C4-2B (cell line): ENCODE measurements around the gene VPS35L.
"Not testable (repeated sequence)": the region's sequence is repeated elsewhere in the genome, so short reads cannot be mapped to it uniquely, and the experiment has no call there.

ENCODE experiments used
- H3K27ac ChIP-seq: fragments of 450-650 bp; 2 replicates; pipeline ENCODE4 v1.5.1; 2017
- ZFX ChIP-seq: fragments of 450-650 bp; IDR thresholded peaks from 2 replicates; pipeline ENCODE4 v1.6.1; 2017
- TF ChIP-seq, protein P1 (sequence below): fragments of 450-650 bp; conservative IDR thresholded peaks from 2 replicates; pipeline ENCODE4 v1.5.1; 2017; ENCODE audit warnings: mild to moderate bottlenecking

VPS35L gene

DNA sequence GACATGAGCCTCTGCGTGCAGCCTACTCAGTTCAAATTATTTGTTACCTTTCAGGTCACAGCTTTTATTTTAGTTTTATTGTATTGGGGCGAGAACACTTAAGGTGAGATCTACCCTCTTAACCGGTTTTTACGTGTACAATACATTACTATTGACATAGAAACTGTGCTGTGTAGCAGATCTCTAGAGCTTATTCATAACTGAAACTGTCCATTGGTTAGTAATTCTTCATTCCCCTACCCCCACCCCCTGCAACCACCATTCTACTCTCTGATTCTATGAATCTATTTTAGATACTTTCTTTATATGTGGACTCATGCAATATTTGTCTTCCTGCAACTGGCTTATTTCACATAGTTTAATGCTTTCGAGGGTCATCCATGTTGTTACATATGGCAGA is 119.0 kb downstream of the VPS35L start:
- H3K27ac ChIP-seq, result no peak overlapping the region
- TF ChIP-seq ZFX, result no peak
- TF ChIP-seq, protein P1, sequence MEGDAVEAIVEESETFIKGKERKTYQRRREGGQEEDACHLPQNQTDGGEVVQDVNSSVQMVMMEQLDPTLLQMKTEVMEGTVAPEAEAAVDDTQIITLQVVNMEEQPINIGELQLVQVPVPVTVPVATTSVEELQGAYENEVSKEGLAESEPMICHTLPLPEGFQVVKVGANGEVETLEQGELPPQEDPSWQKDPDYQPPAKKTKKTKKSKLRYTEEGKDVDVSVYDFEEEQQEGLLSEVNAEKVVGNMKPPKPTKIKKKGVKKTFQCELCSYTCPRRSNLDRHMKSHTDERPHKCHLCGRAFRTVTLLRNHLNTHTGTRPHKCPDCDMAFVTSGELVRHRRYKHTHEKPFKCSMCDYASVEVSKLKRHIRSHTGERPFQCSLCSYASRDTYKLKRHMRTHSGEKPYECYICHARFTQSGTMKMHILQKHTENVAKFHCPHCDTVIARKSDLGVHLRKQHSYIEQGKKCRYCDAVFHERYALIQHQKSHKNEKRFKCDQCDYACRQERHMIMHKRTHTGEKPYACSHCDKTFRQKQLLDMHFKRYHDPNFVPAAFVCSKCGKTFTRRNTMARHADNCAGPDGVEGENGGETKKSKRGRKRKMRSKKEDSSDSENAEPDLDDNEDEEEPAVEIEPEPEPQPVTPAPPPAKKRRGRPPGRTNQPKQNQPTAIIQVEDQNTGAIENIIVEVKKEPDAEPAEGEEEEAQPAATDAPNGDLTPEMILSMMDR, result no peak

GRCh38 chr16:19677402-19677801 is 121.9 kb downstream of the VPS35L start:
- H3K27ac ChIP-seq, result no peak overlapping the region
- TF ChIP-seq, protein P1, result no peak
- no peak for TF ChIP-seq ZFX

DNA sequence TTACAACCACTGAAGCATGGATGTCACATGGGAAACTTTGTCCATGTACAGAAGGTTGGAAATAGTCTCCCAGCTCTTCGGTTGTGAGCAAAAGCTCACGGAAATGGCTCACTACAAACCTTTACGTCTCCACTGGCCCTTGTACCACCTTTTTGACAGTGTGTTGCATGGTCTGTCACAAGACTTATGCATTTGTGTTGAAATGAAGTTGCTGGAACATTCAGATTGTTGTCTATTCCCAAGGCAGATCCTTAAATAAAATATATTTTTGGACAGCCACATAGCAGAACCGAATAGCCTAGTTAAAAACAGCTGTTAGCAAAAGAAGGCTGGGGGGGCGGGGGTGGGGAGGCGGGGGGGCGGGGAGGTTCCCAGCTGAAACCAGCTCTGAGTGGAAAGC is 123.3 kb downstream of the VPS35L start:
- no peak overlapping the region for H3K27ac ChIP-seq
- TF ChIP-seq, protein P1, result no peak
- TF ChIP-seq ZFX, result no peak

GRCh38 chr16:19679281-19679680 is 123.8 kb downstream of the VPS35L start:
- not testable (repeated sequence) for H3K27ac ChIP-seq

- TF ChIP-seq, protein P1, result no peak; the same call in 1 of the 2 replicates
- no peak for TF ChIP-seq ZFX
- 0 out of 2 replicates have a peak overlapping the region, but pooled peaks have one; percentile 0 for H3K27ac ChIP-seq
Observed at GRCh38 chr16:19680881-19681340, 125.4 kb downstream of the VPS35L start.

- no peak overlapping the region for H3K27ac ChIP-seq
- TF ChIP-seq ZFX, result no peak
- TF ChIP-seq, protein P1, result no peak
Observed at GRCh38 chr16:19681637-19682036, 126.1 kb downstream of the VPS35L start.

DNA sequence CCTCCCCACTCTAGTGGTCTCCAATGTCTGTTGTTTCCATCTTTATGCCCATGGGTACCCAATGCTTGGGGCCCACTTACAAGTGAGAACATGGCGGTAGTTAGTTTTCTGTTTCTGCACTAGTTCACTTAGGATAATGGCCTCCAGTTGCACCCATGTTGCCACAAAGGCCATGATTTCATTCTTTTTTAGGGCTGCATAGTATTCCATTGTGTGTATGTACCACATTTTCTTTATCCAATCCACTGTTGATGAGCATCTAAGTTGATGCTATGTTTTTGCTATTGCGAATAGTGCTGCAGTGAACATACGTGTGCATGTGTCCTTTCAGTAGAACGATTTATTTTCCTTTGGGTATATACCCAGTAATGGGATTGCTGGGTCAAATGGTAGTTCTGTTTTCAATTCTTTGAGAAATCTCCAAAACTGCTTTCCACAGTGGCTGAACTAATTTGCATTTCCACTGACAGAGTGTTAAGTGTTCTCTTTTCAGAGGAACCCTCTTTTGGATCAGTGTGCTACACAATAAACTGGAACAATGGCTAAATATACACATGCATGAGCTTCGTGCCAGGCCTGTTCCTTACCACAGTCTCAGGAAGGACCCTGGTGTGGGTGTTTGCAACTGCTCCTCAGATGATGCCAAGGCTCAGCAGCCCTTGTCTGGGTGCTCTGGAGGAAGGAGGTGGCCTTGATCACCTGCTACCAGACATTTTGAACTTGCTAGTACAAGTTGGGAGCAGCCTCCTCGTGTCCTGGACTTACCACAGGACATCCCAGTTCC is 128.1 kb downstream of the VPS35L start:
- no peak for TF ChIP-seq ZFX
- TF ChIP-seq, protein P1, result no peak
- no peak overlapping the region for H3K27ac ChIP-seq

GRCh38 chr16:19685176-19685575 is 129.7 kb downstream of the VPS35L start:
- no peak overlapping the region for H3K27ac ChIP-seq
- no peak for TF ChIP-seq ZFX
- TF ChIP-seq, protein P1, result no peak
